Measurements from ENCODE around the gene MDK. TPM values are rescaled to one million over a fixed set of nuclear protein-coding genes. Genes with fewer than 3 reads are reported as not detected.
"Not testable (repeated sequence)": the region's sequence is repeated elsewhere in the genome, so short reads cannot be mapped to it uniquely, and the experiment has no call there.

MDK gene
- polyA plus RNA-seq, 1 donor, result 141 TPM

- DNase-seq (ENCODE audit: low read depth), result no peak
Measured at GRCh38 chr11:46367244-46367915, 14.1 kb upstream of the MDK start.

GRCh38 chr11:46367916-46368267, 13.6 kb upstream of the MDK start:
- no peak for DNase-seq (ENCODE audit: low read depth)

- DNase-seq (ENCODE audit: low read depth), result no peak
Measured at GRCh38 chr11:46369458-46370152, 11.9 kb upstream of the MDK start.

GRCh38 chr11:46370253-46370652, 11.2 kb upstream of the MDK start:
- DNase-seq (ENCODE audit: low read depth), result no peak

- DNase-seq (ENCODE audit: low read depth), result not testable (repeated sequence)
Measured at GRCh38 chr11:46371262-46371661, 10.2 kb upstream of the MDK start.

- DNase-seq (ENCODE audit: low read depth), result no peak
Measured at GRCh38 chr11:46372086-46372485, 9.4 kb upstream of the MDK start.

- DNase-seq (ENCODE audit: low read depth), result not testable (repeated sequence)
Measured at GRCh38 chr11:46372501-46372900, 9.0 kb upstream of the MDK start.

GRCh38 chr11:46373787-46374740, 7.4 kb upstream of the MDK start:
- DNase-seq (ENCODE audit: low read depth), result no peak

- no peak for DNase-seq (ENCODE audit: low read depth)
Measured at GRCh38 chr11:46374815-46375214, 6.7 kb upstream of the MDK start.

- no peak for DNase-seq (ENCODE audit: low read depth)
Measured at GRCh38 chr11:46375392-46376101, 5.9 kb upstream of the MDK start.

GRCh38 chr11:46376258-46377050, 5.0 kb upstream of the MDK start:
- DNase-seq (ENCODE audit: low read depth), result no peak

- no peak for DNase-seq (ENCODE audit: low read depth)
Measured at GRCh38 chr11:46377290-46377689, 4.2 kb upstream of the MDK start.

GRCh38 chr11:46377831-46378230, 3.6 kb upstream of the MDK start:
- DNase-seq (ENCODE audit: low read depth), result no peak

GRCh38 chr11:46378296-46378695, 3.2 kb upstream of the MDK start:
- DNase-seq (ENCODE audit: low read depth), result no peak

GRCh38 chr11:46378811-46379481, 2.5 kb upstream of the MDK start:
- no peak for DNase-seq (ENCODE audit: low read depth)

- not testable (repeated sequence) for DNase-seq (ENCODE audit: low read depth)
Measured at GRCh38 chr11:46379482-46380293, 1.8 kb upstream of the MDK start.

GRCh38 chr11:46380340-46381047, 975 bp upstream of the MDK start:
- DNase-seq (ENCODE audit: low read depth), result no peak

- no peak for DNase-seq (ENCODE audit: low read depth)
Measured at GRCh38 chr11:46381819-46382645, 563 bp downstream of the MDK start.

All from forelimb muscle (tissue), 1 donor.